K562 (cell line): ENCODE measurements around the gene TBCCD1. TPM values are rescaled to one million over a fixed set of nuclear protein-coding genes. Genes with fewer than 3 reads are reported as not detected.

Source experiments
- ATAC-seq: fragments of 200-7000 bp; cut with Tn5 transposase; 3 replicates; pipeline ENCODE4 v1.9.1; 2020; ENCODE audit warnings: moderate library complexity
- BruUV-seq: library from RNA; stranded (reverse); fragments of 400-500 nt; replicated peaks from 2 replicates; lab custom pipeline; 2021; lab: Mats Ljungman, UMichigan
- CTCF ChIA-PET: fragments of 300-600 bp; formaldehyde crosslinking; extraction: SDS; loops from one replicate; lab custom pipeline; 2021; ENCODE audit warnings: low intra/inter-chr PET ratio; lab: Yijun Ruan, JAX
- POLR2A ChIA-PET: fragments of 300-600, 350-650 bp; sonication (Branson Sonifier 250); formaldehyde crosslinking; extraction: SDS; loops from one replicate; lab custom pipeline; 2021; ENCODE audit warnings: antibody characterized with exemption, inconsistent platforms; lab: Yijun Ruan, JAX
- DNase-seq, 4 experiments: peaks; one replicate each; pipeline versions ENCODE4 v3.0.0 to v3.0.0-alpha.2; 2011 to 2018; ENCODE audit warnings: low spot score in 3 of 4, mixed read lengths in 3 of 4; ENCODE audit errors: extremely low read depth in 1 of 4
- FAIRE-seq: peaks from 2 replicates; lab custom pipeline; 2011; peaks lifted over from hg19 to GRCh38; lab: Jason Lieb, UNC
- H2AFZ ChIP-seq: 2 replicates; pipeline ENCODE4 v1.6.0; 2011; ENCODE audit warnings: low read depth, low read length, control low read depth, inconsistent platforms
- H3K27ac ChIP-seq: fragments of 200-600 bp; 3 replicates; pipeline ENCODE4 v1.8.0; 2011; ENCODE audit warnings: low read depth, mild to moderate bottlenecking, control low read depth, inconsistent platforms, low read length, moderate library complexity, mixed read lengths; ENCODE audit errors: extremely low read depth
- H3K27me3 ChIP-seq, 2 experiments: fragments of 300-600 bp in 1 of 2; 2 replicates in 1 of 2; 3 replicates in 1 of 2; pipeline versions ENCODE4 v1.6.0 to v1.8.0; 2011; ENCODE audit warnings: inconsistent platforms in 2 of 2, low read length in 2 of 2, mild to moderate bottlenecking in 1 of 2, mixed read lengths in 1 of 2, moderate library complexity in 1 of 2; ENCODE audit not compliant: control insufficient read depth in 2 of 2, insufficient read depth in 2 of 2
- H3K36me3 ChIP-seq: fragments of 300-600 bp; 3 replicates; pipeline ENCODE4 v1.8.0; 2011; ENCODE audit warnings: mild to moderate bottlenecking, low read length, inconsistent platforms; ENCODE audit not compliant: control insufficient read depth, insufficient read depth
- H3K4me1 ChIP-seq, 2 experiments: fragments of 200-600 bp in 1 of 2; replicated peaks in 1 of 2; 2 replicates in 1 of 2; 3 replicates in 1 of 2; pipeline versions ENCODE4 v1.5.1 to v1.8.0; 2011; ENCODE audit warnings: inconsistent platforms in 2 of 2, low read length in 2 of 2, mild to moderate bottlenecking in 1 of 2, mixed read lengths in 1 of 2, moderate library complexity in 1 of 2; ENCODE audit not compliant: control insufficient read depth in 2 of 2, insufficient read depth in 2 of 2
- H3K4me2 ChIP-seq: 2 replicates; pipeline ENCODE4 v1.6.1; 2011; ENCODE audit warnings: low read length, control low read depth, inconsistent platforms, mixed read lengths; ENCODE audit not compliant: insufficient read depth
- H3K4me3 ChIP-seq: fragments of 200-600 bp; sonication (generic), shearing (Covaris generic); 2 replicates; pipeline ENCODE4 v1.5.1; 2016; ENCODE audit warnings: control low read depth, inconsistent platforms
- H3K79me2 ChIP-seq: fragments of 200-600 bp; 3 replicates; pipeline ENCODE4 v1.8.0; 2011; ENCODE audit warnings: low read length, inconsistent platforms; ENCODE audit not compliant: control insufficient read depth, insufficient read depth
- H3K9ac ChIP-seq, 2 experiments: 2 replicates each; pipeline versions ENCODE4 v1.6.0 to v1.6.1; 2011; ENCODE audit warnings: low read depth in 2 of 2, low read length in 2 of 2, control low read depth in 1 of 2, inconsistent platforms in 1 of 2, mild to moderate bottlenecking in 1 of 2, mixed read lengths in 1 of 2; ENCODE audit not compliant: insufficient read depth in 1 of 2
- H3K9me1 ChIP-seq: one replicate; pipeline ENCODE4 v1.6.0; 2011; ENCODE audit warnings: inconsistent platforms, mild to moderate bottlenecking, low read length, moderate library complexity; ENCODE audit not compliant: control insufficient read depth, insufficient read depth
- H3K9me3 ChIP-seq: replicated peaks from 2 replicates; pipeline ENCODE4 v1.5.1; 2011; ENCODE audit warnings: low read depth, low read length, inconsistent platforms; ENCODE audit not compliant: control insufficient read depth, insufficient read depth
- H4K20me1 ChIP-seq: replicated peaks from 2 replicates; pipeline ENCODE4 v1.6.1; 2011; ENCODE audit warnings: low read length, inconsistent platforms, mixed read lengths; ENCODE audit not compliant: control insufficient read depth, insufficient read depth
- ADNP ChIP-seq: fragments of 200-800 bp; sonication (Bioruptor generic); IDR thresholded peaks from 2 replicates; pipeline ENCODE4 v1.6.1; 2016; ENCODE audit warnings: missing genetic modification characterization, missing compliant biosample characterization
- C11orf30 ChIP-seq: fragments of 450-650 bp; IDR thresholded peaks from 2 replicates; pipeline ENCODE4 v1.6.1; 2016; ENCODE audit warnings: low read depth, mild to moderate bottlenecking
- EZH2 ChIP-seq: IDR thresholded peaks from 2 replicates; pipeline ENCODE4 v1.6.1; 2012; ENCODE audit warnings: low read depth, mild to moderate bottlenecking, inconsistent platforms, low read length, borderline replicate concordance
- GTF2E2 ChIP-seq: fragments of 200-800 bp; sonication (Bioruptor generic); IDR thresholded peaks from 2 replicates; pipeline ENCODE4 v1.6.1; 2016; ENCODE audit warnings: missing genetic modification characterization, missing compliant biosample characterization
- HDAC2 ChIP-seq: fragments of 450-650 bp; IDR thresholded peaks from 2 replicates; pipeline ENCODE4 v1.6.1; 2016; ENCODE audit warnings: mild to moderate bottlenecking
- KDM1A ChIP-seq, 2 experiments: fragments of 450-650 bp; IDR thresholded peaks; 2 replicates each; pipeline ENCODE4 v1.6.1; 2016; ENCODE audit warnings: mild to moderate bottlenecking in 2 of 2
- KLF10 ChIP-seq: fragments of 250-450 bp; sonication (Bioruptor Pico); IDR thresholded peaks from 2 replicates; pipeline ENCODE4 v1.6.1; 2021; ENCODE audit warnings: matching md5 sums
- MAFG ChIP-seq: fragments of 450-650 bp; conservative IDR thresholded peaks from 2 replicates; pipeline ENCODE4 v1.6.1; 2016; ENCODE audit warnings: missing genetic modification characterization, missing compliant biosample characterization
- MAFK ChIP-seq: IDR thresholded peaks from 2 replicates; pipeline ENCODE4 v1.6.1; 2011; ENCODE audit warnings: low read length, improper control_type of control experiment
- PHF20 ChIP-seq: fragments of 450-650 bp; IDR thresholded peaks from 2 replicates; pipeline ENCODE4 v1.6.1; 2018; ENCODE audit not compliant: partially characterized antibody
- PHTF2 ChIP-seq: fragments of 250-450 bp; sonication (Bioruptor Pico); IDR thresholded peaks from 2 replicates; pipeline ENCODE4 v1.5.0; 2021; ENCODE audit warnings: mild to moderate bottlenecking
- RAD51 ChIP-seq: fragments of 450-650 bp; IDR thresholded peaks from 2 replicates; pipeline ENCODE4 v1.7.1; 2016; ENCODE audit warnings: low read depth, mild to moderate bottlenecking, borderline replicate concordance
- SMAD1 ChIP-seq: fragments of 150-350 bp; IDR thresholded peaks from 2 replicates; pipeline ENCODE4 v1.6.1; 2014; ENCODE audit warnings: low read length, low read depth; ENCODE audit not compliant: partially characterized antibody
- TCFL5 ChIP-seq: fragments of 250-450 bp; sonication (Bioruptor Pico); conservative IDR thresholded peaks from 2 replicates; pipeline ENCODE4 v1.6.1; 2021; ENCODE audit warnings: mild to moderate bottlenecking, moderate library complexity, matching md5 sums
- WHSC1 ChIP-seq: IDR thresholded peaks from one replicate; pipeline ENCODE4 v1.6.1; 2012; ENCODE audit warnings: low read length, control low read depth, inconsistent platforms
- ZBTB1 ChIP-seq: sonication (generic); formaldehyde crosslinking; IDR thresholded peaks from 2 replicates; pipeline ENCODE4 v1.8.1; 2023; ENCODE audit warnings: missing genetic modification reagents, low read depth, mild to moderate bottlenecking, borderline replicate concordance
- ZNF133 ChIP-seq: fragments of 250-450 bp; sonication (Bioruptor Pico); IDR thresholded peaks from 2 replicates; pipeline ENCODE4 v1.4.0; 2020; ENCODE audit warnings: mild to moderate bottlenecking
- ZNF232 ChIP-seq: sonication (generic); formaldehyde crosslinking; IDR thresholded peaks from 2 replicates; pipeline ENCODE4 v1.8.0; 2022; ENCODE audit warnings: mild to moderate bottlenecking, missing genetic modification reagents
- ZNF316 ChIP-seq: fragments of 450-650 bp; IDR thresholded peaks from 2 replicates; pipeline ENCODE4 v1.6.1; 2016
- ZNF780A ChIP-seq: fragments of 250-450 bp; sonication (Bioruptor Pico); IDR thresholded peaks from 2 replicates; pipeline ENCODE4 v1.5.0; 2021; ENCODE audit warnings: mild to moderate bottlenecking
- whole genome bisulfite sequencing: fragments of 100-300 bp; shearing (Covaris generic); methylation state at CpG from one replicate; pipeline ENCODE4 v1.1.6; 2016; ENCODE audit warnings: low coverage, mixed read lengths; ENCODE audit not compliant: insufficient coverage; ENCODE audit errors: missing lambda C conversion rate; 5-methylcytosine and 5-hydroxymethylcytosine counted together
- in situ Hi-C: fragments of 300-500 bp; cut with MboI; formaldehyde crosslinking; loops from 4 replicates; pipeline ENCODE4 v1.15.0; 2018; ENCODE audit warnings: inconsistent platforms, mixed read lengths
- intact Hi-C: fragments of 100-400 bp; cut with micrococcal nuclease; formaldehyde crosslinking; loops from 2 replicates; pipeline ENCODE4 v1.14.2; 2022
- polyA plus RNA-seq, 8 experiments: library from polyadenylated mRNA; depleted of rRNA in 4 of 8; stranded (reverse) in 5 of 8; unstranded in 3 of 8; fragments of >200 nt; fragmentation: Nextera tagmentation in 2 of 8; fragmentation: Illumina TruSeq in 1 of 8; extraction: Ambion mirVana in 2 of 8; extraction: Trizol in 1 of 8; gene quantifications; 2 replicates each; pipeline versions ENCODE4 v1.2.1 to v1.2.3, GENCODE V29; 2011 to 2014; ENCODE audit warnings: inconsistent platforms in 1 of 8, missing spikeins in 1 of 8
- total RNA-seq, 7 experiments: library from RNA; depleted of rRNA in 6 of 7; stranded (reverse); fragments of >200 nt in 6 of 7; fragmentation: Illumina TruSeq in 2 of 7; extraction: Trizol in 2 of 7; gene quantifications; 2 replicates each; pipeline versions ENCODE4 v1.2.1 to v1.2.3, GENCODE V29; 2011 to 2021; ENCODE audit warnings: low replicate concordance in 1 of 7
- TF ChIP-seq, protein P1 (sequence below): fragments of 450-650 bp; IDR thresholded peaks from one replicate; pipeline ENCODE4 v1.6.1; 2018; ENCODE audit warnings: mild to moderate bottlenecking, moderate library complexity; ENCODE audit not compliant: partially characterized antibody
- TF ChIP-seq, protein P2 (sequence below): fragments of 450-650 bp; formaldehyde crosslinking; IDR thresholded peaks from 2 replicates; pipeline ENCODE4 v1.4.0; 2022; ENCODE audit warnings: missing genetic modification characterization

TBCCD1 gene
- total and polyA plus RNA-seq, 9 of the 15 experiments (the other 6 are each of a cell fraction or from before 2014, with no cell fraction given) = 17.7 to 31.1 (median 21.2) TPM

DNA sequence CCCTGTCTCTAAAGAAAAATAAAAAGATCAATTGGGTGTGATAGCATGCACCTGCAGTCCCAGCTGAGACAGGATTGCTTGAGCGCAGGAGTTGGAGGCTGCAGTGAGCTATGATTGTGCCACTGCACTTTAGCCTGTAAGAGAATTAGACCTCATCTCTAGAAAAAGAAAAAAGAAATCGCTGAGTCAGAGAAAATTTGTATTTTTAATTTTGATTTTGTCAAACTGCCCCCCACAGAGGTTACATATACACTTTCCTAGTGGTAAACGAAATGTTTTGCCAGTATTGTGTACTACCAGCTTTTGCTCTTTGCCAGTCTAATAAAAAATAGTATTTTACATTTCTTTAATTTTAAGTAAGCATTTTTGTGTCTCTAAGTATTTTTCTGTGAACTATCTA lies 17.6 kb downstream of the TBCCD1 start:
- no peaks in the 10 kb centered on the region for H3K9me3 ChIP-seq
- WGBS = 83% methylated on average over 3 of the region's 3 CpGs
- H3K27me3 ChIP-seq = no peaks in the 10 kb centered on the region
- intact Hi-C loops = loop anchor here (10.0 kb wide), 1 partner anchor 65 kb away; the partner anchor contains the start of gene AHSG
- H3K4me3 ChIP-seq = no peak overlapping the region
- H3K9me1 ChIP-seq = no peaks in the 10 kb centered on the region
- no peaks in the 10 kb centered on the region for H3K79me2 ChIP-seq
- H3K4me2 ChIP-seq = no peak overlapping the region
- ChIA-PET CTCF (no interaction called here), POLR2A (interaction anchor here (1.1 to 1.7 kb wide), 2 partner anchors 9 to 21 kb away, joined by 3 to 4 read pairs; no protein-coding TSS in a partner anchor)
- no peaks in the 10 kb centered on the region for H4K20me1 ChIP-seq
- H3K9ac ChIP-seq = no peak overlapping the region
- BruUV-seq = no TSS peak
- FAIRE-seq (no peak), DNase-seq (no peak), ATAC-seq (no peak)
- no peak overlapping the region for H2AFZ ChIP-seq
- H3K27ac ChIP-seq = no peak overlapping the region
- H3K36me3 ChIP-seq = peaks cover 69% of the 10 kb centered on the region
- in situ Hi-C loops = no loop called here
- H3K4me1 ChIP-seq = no peaks in the 10 kb centered on the region
- TF ChIP-seq EZH2 = no peak
- peak; percentile 84 for TF ChIP-seq C11orf30
- no peak for TF ChIP-seq ZNF232 (CRISPR knock-in tag)
- TF ChIP-seq, protein P1, sequence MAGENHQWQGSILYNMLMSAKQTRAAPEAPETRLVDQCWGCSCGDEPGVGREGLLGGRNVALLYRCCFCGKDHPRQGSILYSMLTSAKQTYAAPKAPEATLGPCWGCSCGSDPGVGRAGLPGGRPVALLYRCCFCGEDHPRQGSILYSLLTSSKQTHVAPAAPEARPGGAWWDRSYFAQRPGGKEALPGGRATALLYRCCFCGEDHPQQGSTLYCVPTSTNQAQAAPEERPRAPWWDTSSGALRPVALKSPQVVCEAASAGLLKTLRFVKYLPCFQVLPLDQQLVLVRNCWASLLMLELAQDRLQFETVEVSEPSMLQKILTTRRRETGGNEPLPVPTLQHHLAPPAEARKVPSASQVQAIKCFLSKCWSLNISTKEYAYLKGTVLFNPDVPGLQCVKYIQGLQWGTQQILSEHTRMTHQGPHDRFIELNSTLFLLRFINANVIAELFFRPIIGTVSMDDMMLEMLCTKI = no peak
- TF ChIP-seq, protein P2, sequence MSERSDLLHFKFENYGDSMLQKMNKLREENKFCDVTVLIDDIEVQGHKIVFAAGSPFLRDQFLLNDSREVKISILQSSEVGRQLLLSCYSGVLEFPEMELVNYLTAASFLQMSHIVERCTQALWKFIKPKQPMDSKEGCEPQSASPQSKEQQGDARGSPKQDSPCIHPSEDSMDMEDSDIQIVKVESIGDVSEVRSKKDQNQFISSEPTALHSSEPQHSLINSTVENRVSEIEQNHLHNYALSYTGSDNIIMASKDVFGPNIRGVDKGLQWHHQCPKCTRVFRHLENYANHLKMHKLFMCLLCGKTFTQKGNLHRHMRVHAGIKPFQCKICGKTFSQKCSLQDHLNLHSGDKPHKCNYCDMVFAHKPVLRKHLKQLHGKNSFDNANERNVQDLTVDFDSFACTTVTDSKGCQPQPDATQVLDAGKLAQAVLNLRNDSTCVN (CRISPR knock-in tag) = no peak
- TF ChIP-seq RAD51 = no peak
- TF ChIP-seq KLF10 (CRISPR knock-in tag) = no peak
- no peak for TF ChIP-seq ZBTB1
- TF ChIP-seq PHF20 = no peak
- no peak for TF ChIP-seq WHSC1
- TF ChIP-seq MAFK = peak; percentile 81
- TF ChIP-seq KDM1A (IDR thresholded peaks at IDR 0.05) = no peak
- no peak for TF ChIP-seq TCFL5 (CRISPR knock-in tag)
- TF ChIP-seq GTF2E2 = no peak
- TF ChIP-seq ZNF316 = peak; percentile 92
- TF ChIP-seq SMAD1 = no peak
- peak; percentile 83 for TF ChIP-seq MAFG (tag)
- TF ChIP-seq ZNF133 (CRISPR knock-in tag) = no peak
- TF ChIP-seq HDAC2 = no peak
- no peak for TF ChIP-seq ADNP (tag)
- no peak for TF ChIP-seq ZNF780A (CRISPR knock-in tag)
- no peak for TF ChIP-seq PHTF2 (CRISPR knock-in tag)
